Thoracic aorta (tissue), 2 donors: Measurements from ENCODE around the gene PIGX. TPM values are rescaled to one million over a fixed set of nuclear protein-coding genes. Genes with fewer than 3 reads are reported as not detected.

Source experiments
- ATAC-seq: fragments of 150-250 bp; one replicate; pipeline ENCODE4 v1.8.0; 2017; ENCODE audit warnings: low read depth; ENCODE audit not compliant: insufficient number of reproducible peaks, low FRiP score
- DNase-seq: peaks from one replicate; pipeline ENCODE4 v3.0.0-alpha.2; 2020; ENCODE audit warnings: low spot score
- H3K27ac ChIP-seq, 2 donors: fragments of 200-600 bp; sonication (generic); 1 replicate in 1 of 2; 2 replicates in 1 of 2; pipeline ENCODE4 v1.5.1; 2016; ENCODE audit warnings: mild to moderate bottlenecking in 2 of 2, moderate library complexity in 2 of 2
- H3K27me3 ChIP-seq: fragments of 200-600 bp; sonication (generic); replicated peaks from 2 replicates; pipeline ENCODE4 v1.6.0; 2016; ENCODE audit warnings: mild to moderate bottlenecking; ENCODE audit not compliant: insufficient read depth
- H3K36me3 ChIP-seq: fragments of 200-600 bp; sonication (generic); one replicate; pipeline ENCODE4 v1.5.1; 2016
- H3K4me1 ChIP-seq, 2 donors: fragments of 200-600 bp; sonication (generic); 1 replicate in 1 of 2; 2 replicates in 1 of 2; pipeline versions ENCODE4 v1.5.1 to v1.6.0; 2016; ENCODE audit warnings: low read depth in 2 of 2, mild to moderate bottlenecking in 1 of 2; ENCODE audit not compliant: control insufficient read depth in 1 of 2
- H3K4me3 ChIP-seq: fragments of 200-600 bp; sonication (generic); 2 replicates; pipeline ENCODE4 v1.5.1; 2016; ENCODE audit warnings: mild to moderate bottlenecking
- H3K9me3 ChIP-seq: fragments of 200-600 bp; sonication (generic); 2 replicates; pipeline ENCODE4 v1.5.1; 2016
- CTCF ChIP-seq: fragments of 200-600 bp; sonication (generic); IDR thresholded peaks from one replicate; pipeline ENCODE4 v1.5.1; 2019; ENCODE audit warnings: antibody characterized with exemption
- total RNA-seq, 2 donors: library from RNA; depleted of rRNA; stranded (reverse); fragments of >200 nt; gene quantifications; one replicate each; pipeline versions ENCODE4 v1.1.0 to v1.2.3, GENCODE V29; 2016

The PIGX gene
- total RNA-seq, 2 donors from 2014 or later = 19.3 to 23.4 TPM

DNA sequence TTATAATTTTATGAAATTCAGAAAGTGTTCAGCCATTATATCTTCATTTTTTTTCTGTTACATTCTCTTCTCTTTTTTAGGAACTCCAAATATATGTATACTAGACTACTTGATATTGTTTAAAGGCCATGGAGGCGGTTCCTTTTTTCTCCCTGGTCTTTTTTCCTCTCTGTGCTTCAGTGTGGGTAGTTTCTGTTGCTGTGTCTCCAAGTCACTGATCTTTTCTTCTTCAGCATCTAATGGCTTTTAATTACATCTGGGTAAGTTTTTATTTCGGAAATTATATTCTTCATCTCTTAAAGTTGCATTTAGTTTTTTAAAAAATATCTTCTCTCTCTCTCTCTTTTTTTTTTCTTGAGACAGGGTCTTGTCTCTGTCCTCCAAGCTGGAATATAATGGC lies 8.9 kb downstream of the PIGX start:
- no peaks in the 10 kb centered on the region for H3K27me3 ChIP-seq
- H3K4me1 ChIP-seq = no peaks in the 10 kb centered on the region
- no peak overlapping the region for H3K4me3 ChIP-seq
- peaks cover 4% of the 10 kb centered on the region for H3K36me3 ChIP-seq
- H3K9me3 ChIP-seq = no peaks in the 10 kb centered on the region
- no peak for DNase-seq
- ATAC-seq = no peak
- H3K27ac ChIP-seq = no peak overlapping the region
- TF ChIP-seq CTCF = no peak

DNA sequence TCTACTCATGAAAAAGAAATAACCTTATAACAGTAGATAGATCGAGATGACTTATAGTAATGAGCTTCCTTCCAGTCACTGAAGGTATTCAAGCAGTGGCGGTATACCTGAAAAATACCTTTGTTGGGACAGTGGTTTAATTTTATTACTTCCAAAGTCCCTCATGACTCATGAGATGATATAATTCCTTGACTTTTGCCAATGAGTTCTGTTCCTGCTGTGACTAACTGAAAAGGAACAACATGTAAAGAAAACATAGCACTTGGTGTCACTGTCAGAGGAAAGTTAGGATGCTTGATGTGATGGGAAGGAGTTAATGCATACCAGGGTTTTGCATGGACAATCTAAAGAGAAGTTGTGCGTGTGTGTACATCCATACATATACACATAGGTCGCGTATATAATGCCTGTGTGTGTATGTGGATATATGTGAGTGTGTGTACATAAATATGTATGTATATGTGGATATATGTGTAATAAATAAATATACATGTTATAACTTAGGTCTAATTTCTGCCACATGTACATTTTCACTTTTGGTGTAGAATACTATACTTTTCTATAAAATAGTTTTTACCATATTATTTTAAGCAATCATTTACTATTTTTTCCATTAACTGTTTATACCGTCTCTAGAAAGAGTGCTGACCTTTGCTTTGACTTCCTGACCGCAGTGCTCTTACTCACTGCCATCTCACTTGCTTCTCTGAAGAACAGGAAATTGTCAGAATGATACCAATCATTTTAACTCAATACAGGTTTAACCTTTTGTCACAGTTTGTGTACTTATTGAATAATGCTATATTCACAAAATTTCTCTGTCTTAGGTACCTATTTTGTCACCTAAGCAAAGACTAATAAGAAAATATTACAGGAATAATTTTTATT lies 14.9 kb downstream of the PIGX start:
- Histone ChIP-seq H3K4me1 (no peaks in the 10 kb centered on the region), H3K4me3 (no peak overlapping the region), H3K27ac (no peak overlapping the region), H3K27me3 (no peaks in the 10 kb centered on the region), H3K36me3 (peaks cover 4% of the 10 kb centered on the region), H3K9me3 (no peaks in the 10 kb centered on the region)
- ATAC-seq (no peak), DNase-seq (no peak)
- TF ChIP-seq CTCF = no peak

- no peak for TF ChIP-seq CTCF
- peaks cover 4 to 5% of the 10 kb centered on the region in 2 donors for H3K4me1 ChIP-seq
- H3K27me3 ChIP-seq = no peaks in the 10 kb centered on the region
- H3K27ac ChIP-seq = no peak overlapping the region
- H3K9me3 ChIP-seq = no peaks in the 10 kb centered on the region
- no peak for ATAC-seq
- H3K4me3 ChIP-seq = no peak overlapping the region
- H3K36me3 ChIP-seq = no peaks in the 10 kb centered on the region
- DNase-seq = no peak
These were observed 23.6 kb downstream of the PIGX start for GRCh38 chr3:196735751-196736150.

GRCh38 chr3:196736670-196737374 lies 24.6 kb downstream of the PIGX start:
- Histone ChIP-seq H3K27me3 (no peaks in the 10 kb centered on the region), H3K4me1 (peaks cover 9 to 11% of the 10 kb centered on the region in 2 donors), H3K4me3 (no peak overlapping the region), H3K9me3 (no peaks in the 10 kb centered on the region), H3K36me3 (no peaks in the 10 kb centered on the region), H3K27ac (no peak overlapping the region)
- TF ChIP-seq CTCF = no peak
- ATAC-seq (no peak), DNase-seq (no peak)

GRCh38 chr3:196737655-196738054 lies 25.5 kb downstream of the PIGX start:
- Histone ChIP-seq H3K27ac (no peak overlapping the region), H3K27me3 (no peaks in the 10 kb centered on the region), H3K4me3 (no peak overlapping the region), H3K4me1 (peaks cover 13 to 16% of the 10 kb centered on the region in 2 donors), H3K36me3 (no peaks in the 10 kb centered on the region), H3K9me3 (no peaks in the 10 kb centered on the region)
- TF ChIP-seq CTCF = no peak
- no peak for DNase-seq
- no peak for ATAC-seq
